SU-DHL-6 (cell line): Measurements from ENCODE around the gene DHPS.

Experiments used
- CTCF ChIP-seq: fragments of 200-600 bp; sonication (generic); IDR thresholded peaks from one replicate; pipeline ENCODE4 v1.5.1; 2017; ENCODE audit warnings: antibody characterized with exemption, mild to moderate bottlenecking, low read length, moderate library complexity; ENCODE audit not compliant: insufficient read depth, poor library complexity, severe bottlenecking
- EZH2phosphoT487 ChIP-seq: fragments of 200-600 bp; sonication (generic), shearing (Covaris generic); conservative IDR thresholded peaks from 2 replicates; pipeline ENCODE4 v1.6.1; 2018; ENCODE audit warnings: mild to moderate bottlenecking, antibody characterized with exemption, low read length, moderate library complexity, mixed read lengths

GRCh38 chr19:12665281-12665573 is 16.5 kb downstream of the DHPS start:
- TF ChIP-seq CTCF (no peak), EZH2phosphoT487 (no peak)
